Esophagus squamous epithelium (tissue), 5 donors: ENCODE results near the gene LYRM7. TPM values are rescaled to one million over a fixed set of nuclear protein-coding genes. Genes with fewer than 3 reads are reported as not detected.
"Not testable (repeated sequence)": the region's sequence is repeated elsewhere in the genome, so short reads cannot be mapped to it uniquely, and the experiment has no call there.

Experiments
- DNase-seq: peaks from one replicate; lab custom pipeline; 2025; lab: John Stamatoyannopoulos, UW
- H3K27ac ChIP-seq, 4 donors: fragments of 200-600 bp; sonication (generic); one replicate each; pipeline ENCODE4 v1.5.1; 2016 to 2019; ENCODE audit warnings: mild to moderate bottlenecking in 1 of 4
- H3K27me3 ChIP-seq, 4 donors: fragments of 200-600 bp; sonication (generic); 1 replicate in 3 of 4; 2 replicates in 1 of 4; pipeline versions ENCODE4 v1.5.1 to v1.6.0; 2017 to 2021; ENCODE audit warnings: antibody characterized with exemption in 1 of 4
- H3K36me3 ChIP-seq, 3 donors: fragments of 200-600 bp; sonication (generic); one replicate each; pipeline ENCODE4 v1.5.1; 2016 to 2019
- H3K4me1 ChIP-seq, 3 donors: fragments of 200-600 bp; sonication (generic); one replicate each; pipeline ENCODE4 v1.5.1; 2017 to 2019
- H3K4me3 ChIP-seq, 4 donors: fragments of 200-600 bp; sonication (generic); 1 replicate in 3 of 4; 2 replicates in 1 of 4; pipeline ENCODE4 v1.5.1; 2016 to 2019; ENCODE audit warnings: mild to moderate bottlenecking in 2 of 4, moderate library complexity in 1 of 4
- H3K9me3 ChIP-seq, 3 donors: fragments of 200-600 bp; sonication (generic); one replicate each; pipeline ENCODE4 v1.5.1; 2016 to 2019
- POLR2A ChIP-seq, 4 donors: fragments of 450-650 bp; IDR thresholded peaks; one replicate each; pipeline ENCODE4 v1.6.1; 2017; ENCODE audit warnings: antibody characterized with exemption in 4 of 4, mild to moderate bottlenecking in 4 of 4, moderate library complexity in 3 of 4
- WGBS, 2 donors: methylation state at CpG; one replicate each; pipeline ENCODE4 v1.1.5; 2018; 5-methylcytosine and 5-hydroxymethylcytosine counted together
- intact Hi-C: fragments of 100-400 bp; cut with DNase I; formaldehyde crosslinking; loops from one replicate; pipeline ENCODE4 v1.15.0; 2022
- total RNA-seq, 4 donors: library from RNA; depleted of rRNA; stranded (reverse); fragments of >200 nt; gene quantifications; one replicate each; pipeline ENCODE4 v1.1.0, GENCODE V29; 2016
- TF ChIP-seq, protein P1 (sequence below), 6 experiments: fragments of 450-650 bp in 4 of 6; fragments of 200-600 bp in 2 of 6; sonication (generic) in 2 of 6; IDR thresholded peaks; one replicate each; pipeline ENCODE4 v1.5.1; 2016 to 2019; ENCODE audit warnings: antibody characterized with exemption in 6 of 6, mild to moderate bottlenecking in 4 of 6, moderate library complexity in 4 of 6
- donor health status: DM: yes; HTN: yes; CAD: no.

Gene LYRM7
- total RNA-seq, 4 donors from 2014 or later: 4.1 to 9.3 (median 6.4) TPM

DNA sequence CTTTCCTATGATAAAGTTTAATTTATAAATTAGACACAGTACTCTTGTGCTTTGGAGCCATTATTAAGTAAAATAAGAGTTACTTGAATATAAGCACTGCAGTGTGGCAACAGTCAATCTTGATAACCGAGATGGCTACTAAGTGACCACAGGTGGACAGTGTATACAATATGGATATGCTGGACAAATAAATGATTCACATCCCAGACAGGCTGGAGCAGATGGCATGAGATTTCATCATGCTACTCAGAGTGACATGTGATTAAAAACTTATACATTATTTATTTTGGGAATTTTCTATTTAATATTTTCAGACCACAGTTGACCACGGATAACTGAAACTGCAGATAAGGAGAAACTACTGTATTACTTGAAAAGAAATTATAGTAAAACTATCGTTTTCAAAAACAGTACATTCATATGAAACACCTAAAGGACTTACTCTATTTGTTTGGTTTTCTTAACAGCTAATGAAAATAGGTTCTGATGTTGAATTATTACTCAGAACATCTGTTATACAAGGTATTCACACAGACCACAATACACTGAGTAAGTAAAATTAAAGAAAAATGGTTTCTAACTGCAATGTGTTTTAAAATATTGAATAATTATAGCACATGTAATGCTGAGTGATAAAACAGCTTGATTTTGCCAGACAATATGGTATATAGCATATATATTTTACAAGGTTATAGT lies 16.0 kb downstream of the LYRM7 start:
- Histone ChIP-seq H3K4me3 (no peak overlapping the region), H3K9me3 (no peaks in the 10 kb centered on the region), H3K36me3 (peaks cover 0 to 40% (median 0%) of the 10 kb centered on the region in 3 donors), H3K27me3 (no peaks in the 10 kb centered on the region), H3K4me1 (no peaks in the 10 kb centered on the region), H3K27ac (no peak overlapping the region)
- 52 to 79% methylated on average over 3 of the region's 3 CpGs for WGBS, 2 donors
- TF ChIP-seq, protein P1, sequence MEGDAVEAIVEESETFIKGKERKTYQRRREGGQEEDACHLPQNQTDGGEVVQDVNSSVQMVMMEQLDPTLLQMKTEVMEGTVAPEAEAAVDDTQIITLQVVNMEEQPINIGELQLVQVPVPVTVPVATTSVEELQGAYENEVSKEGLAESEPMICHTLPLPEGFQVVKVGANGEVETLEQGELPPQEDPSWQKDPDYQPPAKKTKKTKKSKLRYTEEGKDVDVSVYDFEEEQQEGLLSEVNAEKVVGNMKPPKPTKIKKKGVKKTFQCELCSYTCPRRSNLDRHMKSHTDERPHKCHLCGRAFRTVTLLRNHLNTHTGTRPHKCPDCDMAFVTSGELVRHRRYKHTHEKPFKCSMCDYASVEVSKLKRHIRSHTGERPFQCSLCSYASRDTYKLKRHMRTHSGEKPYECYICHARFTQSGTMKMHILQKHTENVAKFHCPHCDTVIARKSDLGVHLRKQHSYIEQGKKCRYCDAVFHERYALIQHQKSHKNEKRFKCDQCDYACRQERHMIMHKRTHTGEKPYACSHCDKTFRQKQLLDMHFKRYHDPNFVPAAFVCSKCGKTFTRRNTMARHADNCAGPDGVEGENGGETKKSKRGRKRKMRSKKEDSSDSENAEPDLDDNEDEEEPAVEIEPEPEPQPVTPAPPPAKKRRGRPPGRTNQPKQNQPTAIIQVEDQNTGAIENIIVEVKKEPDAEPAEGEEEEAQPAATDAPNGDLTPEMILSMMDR (IDR thresholded peaks at IDR 0.05): no peak
- TF ChIP-seq POLR2A (IDR thresholded peaks at IDR 0.05): no peak
- intact Hi-C loops: no loop called here
- DNase-seq: no peak

DNA sequence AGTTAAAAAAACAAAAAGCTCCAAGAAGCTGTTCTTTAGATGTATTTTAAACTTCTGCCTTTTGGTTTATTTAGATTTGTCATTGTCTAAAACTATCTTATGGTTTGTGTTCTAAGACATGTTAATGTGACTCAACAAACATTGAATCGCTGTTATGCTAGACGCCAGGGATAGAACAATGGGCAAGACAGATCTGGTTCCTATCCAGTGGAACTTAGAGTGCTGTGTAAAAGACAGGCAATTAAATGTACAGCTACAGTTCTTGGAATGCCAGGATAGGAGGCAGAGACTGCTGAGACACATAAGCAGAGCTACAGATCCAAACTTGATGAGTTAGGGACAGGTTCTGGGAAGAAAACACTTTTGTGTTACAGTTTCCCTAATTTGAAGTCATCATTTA lies 22.4 kb downstream of the LYRM7 start:
- no peak for TF ChIP-seq POLR2A (IDR thresholded peaks at IDR 0.05)
- TF ChIP-seq, protein P1 (IDR thresholded peaks at IDR 0.05): no peak
- DNase-seq: no peak
- Histone ChIP-seq H3K36me3 (peaks cover 0 to under 1% (median 0%) of the 10 kb centered on the region in 3 donors), H3K4me3 (no peak overlapping the region), H3K27me3 (no peaks in the 10 kb centered on the region), H3K4me1 (no peaks in the 10 kb centered on the region), H3K9me3 (no peaks in the 10 kb centered on the region), H3K27ac (no peak overlapping the region)
- WGBS, 2 donors: 46 to 59% methylated on average over 2 of the region's 2 CpGs
- intact Hi-C loops: no loop called here

DNA sequence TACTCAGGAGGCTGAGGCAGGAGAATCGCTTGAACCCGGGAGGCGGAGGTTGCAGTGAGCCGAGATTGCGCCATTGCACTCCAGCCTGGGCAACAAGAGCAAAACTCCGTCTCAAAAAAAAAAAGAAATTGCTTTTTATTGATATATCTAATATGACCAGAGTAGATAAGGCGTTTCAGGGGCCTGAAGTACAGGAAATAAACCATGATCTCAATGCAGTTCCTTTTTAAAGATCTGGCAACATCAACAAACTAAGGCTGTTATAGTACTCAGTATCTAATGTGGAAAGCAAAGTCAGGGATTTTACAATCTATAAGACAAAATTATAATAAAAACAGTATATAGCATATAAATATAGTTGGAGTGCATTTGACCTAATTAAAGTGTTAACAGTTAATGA lies 23.2 kb downstream of the LYRM7 start:
- H3K4me3 ChIP-seq, H3K27ac ChIP-seq, H3K9me3 ChIP-seq, intact Hi-C loops, H3K27me3 ChIP-seq, H3K36me3 ChIP-seq, DNase-seq, H3K4me1 ChIP-seq: not testable (repeated sequence)
- 80 to 97% methylated on average over 7 of the region's 7 CpGs for WGBS, 2 donors

DNA sequence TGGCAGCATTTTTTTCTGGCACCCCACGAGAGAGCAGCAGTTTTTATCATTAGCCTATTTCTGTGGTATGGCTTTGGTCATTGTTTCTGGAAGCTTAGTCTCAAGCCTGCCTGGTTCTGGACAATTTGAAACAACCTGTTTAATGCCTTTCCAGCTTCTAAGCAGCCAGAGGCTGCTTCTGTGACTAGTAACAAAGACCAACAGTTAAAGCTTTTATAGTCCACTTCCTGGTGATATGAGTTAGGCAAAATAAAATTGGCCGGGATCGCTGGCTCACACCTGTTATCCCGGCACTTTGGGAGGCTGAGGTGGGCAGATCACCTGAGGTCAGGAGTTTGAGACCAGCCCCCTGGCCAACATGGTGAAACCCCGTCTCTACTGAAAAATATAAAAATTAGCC lies 24.0 kb downstream of the LYRM7 start:
- intact Hi-C loops: no loop called here
- Histone ChIP-seq H3K4me1 (no peaks in the 10 kb centered on the region), H3K4me3 (no peak overlapping the region), H3K9me3 (no peaks in the 10 kb centered on the region), H3K27me3 (no peaks in the 10 kb centered on the region), H3K27ac (no peak overlapping the region), H3K36me3 (peaks cover 0 to under 1% (median 0%) of the 10 kb centered on the region in 3 donors)
- TF ChIP-seq, protein P1 (IDR thresholded peaks at IDR 0.05): no peak
- no peak for TF ChIP-seq POLR2A (IDR thresholded peaks at IDR 0.05)
- DNase-seq: no peak
- 77 to 95% methylated on average over 2 to 5 of the region's 5 CpGs for WGBS, 2 donors

DNA sequence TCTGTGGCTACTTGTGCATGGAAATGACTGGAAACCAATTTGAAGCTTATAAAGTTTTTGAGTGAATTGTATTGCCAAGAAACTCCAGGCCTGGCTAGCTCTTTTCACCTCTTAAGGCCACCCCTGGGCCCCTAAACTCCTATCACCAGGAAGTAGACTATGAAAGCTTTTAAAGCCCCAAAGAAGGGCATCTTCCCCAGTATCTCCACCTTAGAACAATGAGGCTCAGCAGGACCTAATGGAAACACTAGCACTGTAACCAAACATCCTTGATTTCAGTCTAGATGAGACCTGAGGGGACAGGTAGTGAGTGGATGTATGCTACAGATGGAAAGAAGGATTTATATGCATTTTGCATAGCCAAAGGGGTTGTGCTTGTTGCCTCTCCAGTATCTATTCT lies 25.0 kb downstream of the LYRM7 start:
- TF ChIP-seq, protein P1 (IDR thresholded peaks at IDR 0.05): no peak
- no peak for TF ChIP-seq POLR2A (IDR thresholded peaks at IDR 0.05)

More for the DNA sequence above, 25.0 kb downstream of the LYRM7 start:
- intact Hi-C loops: no loop called here
- Histone ChIP-seq H3K4me3 (no peak overlapping the region), H3K27me3 (no peaks in the 10 kb centered on the region), H3K4me1 (no peaks in the 10 kb centered on the region), H3K36me3 (peaks cover 0 to 7% (median 0%) of the 10 kb centered on the region in 3 donors), H3K27ac (no peak overlapping the region), H3K9me3 (no peaks in the 10 kb centered on the region)
- DNase-seq: no peak
